GM21529 (cell line): Measurements from ENCODE around the gene THAP7.

Experiments
- ATAC-seq: cut with Tn5 transposase; IDR thresholded peaks from one replicate; pipeline ENCODE4 v1.9.1; 2021; ENCODE audit not compliant: unreplicated experiment

Gene THAP7

DNA sequence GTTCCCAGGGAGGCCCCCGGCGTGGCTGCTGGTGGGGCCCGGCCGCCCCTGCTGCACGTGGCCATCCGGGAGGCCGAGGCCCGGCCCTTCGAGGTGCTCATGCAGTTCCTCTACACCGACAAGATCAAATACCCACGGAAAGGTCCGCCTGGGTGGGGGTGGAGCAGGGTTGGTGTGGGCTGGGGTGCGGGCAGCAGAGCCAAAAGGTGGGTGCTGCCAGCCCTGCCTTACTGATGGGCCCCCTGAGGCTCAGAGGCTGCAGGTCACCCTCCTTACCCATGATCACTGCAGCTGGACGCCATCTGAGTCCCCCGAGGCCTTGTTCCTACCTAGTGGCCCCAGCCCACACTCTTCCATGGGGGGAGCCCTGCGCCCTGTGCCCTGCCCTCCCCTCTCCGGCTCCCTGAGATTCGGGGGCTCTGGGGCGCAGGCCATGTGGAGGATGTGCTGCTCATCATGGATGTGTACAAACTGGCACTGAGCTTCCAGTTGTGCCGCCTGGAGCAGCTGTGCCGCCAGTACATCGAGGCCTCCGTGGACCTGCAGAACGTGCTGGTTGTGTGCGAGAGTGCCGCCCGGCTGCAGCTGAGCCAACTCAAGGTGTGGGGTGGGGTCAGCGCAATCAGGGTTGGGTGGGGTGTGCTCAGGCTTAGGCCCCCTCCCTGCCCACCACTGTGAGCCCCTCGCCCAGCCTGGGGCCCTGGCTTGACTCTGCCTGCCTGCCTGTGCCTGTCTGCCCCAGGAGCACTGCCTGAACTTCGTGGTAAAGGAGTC is 7.6 kb downstream of the THAP7 start:
- ATAC-seq = no peak

GRCh38 chr22:20993304-20994127 is 8.4 kb downstream of the THAP7 start:
- no peak for ATAC-seq

DNA sequence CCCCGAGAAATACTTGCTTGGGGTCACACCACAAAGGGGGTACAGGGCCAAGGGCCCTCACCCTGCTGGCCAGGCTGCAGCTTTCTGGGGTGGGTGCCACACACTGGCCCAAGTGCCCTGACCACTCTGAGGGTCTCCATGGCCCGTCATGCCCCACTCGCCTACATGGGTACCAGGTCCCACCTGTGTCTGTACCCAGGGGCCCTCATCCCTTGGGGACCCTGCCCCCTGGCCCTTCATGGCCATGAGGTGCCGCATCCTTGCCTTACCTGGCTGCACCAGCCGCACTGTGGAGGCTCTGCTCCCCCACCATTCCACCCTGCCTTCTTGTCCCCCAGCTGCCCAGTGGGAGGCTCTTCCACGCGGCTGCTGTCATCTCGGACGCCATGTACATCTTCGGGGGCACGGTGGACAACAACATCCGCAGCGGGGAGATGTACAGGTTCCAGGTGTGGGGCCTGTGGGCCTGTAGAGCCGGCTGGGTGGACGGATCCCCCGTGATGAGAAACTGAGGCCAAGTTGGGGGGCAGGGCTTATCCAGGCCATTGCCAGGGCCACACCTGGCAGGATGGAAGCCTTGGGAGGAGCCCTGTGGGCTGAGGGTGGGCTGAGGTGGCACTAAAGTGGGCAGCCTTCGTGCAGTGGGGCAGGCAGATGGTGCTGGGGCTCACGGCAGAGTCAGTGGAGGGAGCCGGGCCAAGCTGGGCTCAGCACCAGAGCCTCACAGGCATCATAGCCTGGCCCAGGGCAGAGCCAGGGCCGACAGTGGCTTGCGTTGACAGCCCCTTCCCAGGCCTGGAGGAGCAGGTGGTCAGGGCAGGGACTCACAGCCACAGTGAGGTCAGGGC is 9.2 kb downstream of the THAP7 start:
- no peak for ATAC-seq

DNA sequence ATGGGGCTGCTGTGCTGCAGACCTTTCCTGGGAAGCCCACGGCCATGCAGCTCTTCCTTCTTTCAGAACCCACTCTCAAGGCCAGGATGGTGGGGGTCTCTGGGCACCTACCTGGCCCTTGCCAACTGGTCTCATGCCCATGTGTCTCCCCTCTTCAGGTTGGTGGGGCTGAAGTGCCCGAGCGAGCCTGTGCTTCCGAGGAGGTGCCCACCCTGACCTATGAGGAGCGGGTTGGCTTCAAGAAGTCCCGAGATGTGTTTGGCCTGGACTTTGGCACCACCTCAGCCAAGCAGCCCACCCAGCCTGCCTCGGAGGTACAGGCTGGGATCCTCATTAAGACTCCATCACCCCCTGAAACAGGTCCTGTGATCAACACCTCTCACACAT is 9.9 kb downstream of the THAP7 start:
- ATAC-seq = no peak

- no peak for ATAC-seq
These were observed 10.5 kb downstream of the THAP7 start for GRCh38 chr22:20991252-20992055.

- no peak for ATAC-seq
These were observed 11.4 kb downstream of the THAP7 start for GRCh38 chr22:20990184-20991180.

DNA sequence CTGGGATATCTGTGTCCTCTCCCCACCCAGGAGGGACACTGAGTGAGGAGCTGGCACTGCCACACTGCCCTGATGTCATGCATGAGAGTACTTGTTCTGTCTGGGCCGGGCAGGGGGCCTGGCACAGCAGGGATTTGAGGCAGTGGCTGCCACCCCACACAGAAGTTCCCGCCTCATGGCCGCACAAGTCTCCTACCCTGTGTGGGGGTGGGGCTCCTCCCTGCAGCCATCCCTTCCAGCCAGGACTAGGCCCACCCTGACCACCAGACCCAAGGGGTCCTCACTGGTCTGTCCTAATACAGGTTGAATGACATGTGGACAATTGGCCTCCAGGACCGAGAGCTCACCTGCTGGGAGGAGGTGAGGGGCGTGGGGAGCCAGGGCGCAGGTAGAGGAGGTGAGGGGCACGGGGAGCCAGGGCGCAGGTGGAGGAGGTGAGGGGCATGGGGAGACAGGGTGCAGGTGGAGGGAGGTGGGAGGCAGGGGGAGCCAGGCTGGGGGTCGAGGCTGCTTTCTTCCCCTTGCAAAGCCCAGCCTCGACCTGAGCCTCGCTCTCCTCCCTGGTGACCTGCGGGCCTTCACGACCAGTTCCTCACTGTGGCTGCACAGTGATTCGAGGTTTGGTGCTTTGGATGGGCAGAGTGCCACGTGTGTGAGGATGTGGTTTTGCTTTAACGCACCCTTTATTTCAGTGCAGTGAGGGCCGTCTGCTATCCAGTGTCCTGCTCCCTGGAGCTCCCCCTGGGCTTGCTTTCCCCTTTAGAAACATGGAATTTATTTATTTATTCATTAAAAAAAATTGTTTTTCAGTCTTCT is 12.4 kb downstream of the THAP7 start:
- ATAC-seq = no peak

DNA sequence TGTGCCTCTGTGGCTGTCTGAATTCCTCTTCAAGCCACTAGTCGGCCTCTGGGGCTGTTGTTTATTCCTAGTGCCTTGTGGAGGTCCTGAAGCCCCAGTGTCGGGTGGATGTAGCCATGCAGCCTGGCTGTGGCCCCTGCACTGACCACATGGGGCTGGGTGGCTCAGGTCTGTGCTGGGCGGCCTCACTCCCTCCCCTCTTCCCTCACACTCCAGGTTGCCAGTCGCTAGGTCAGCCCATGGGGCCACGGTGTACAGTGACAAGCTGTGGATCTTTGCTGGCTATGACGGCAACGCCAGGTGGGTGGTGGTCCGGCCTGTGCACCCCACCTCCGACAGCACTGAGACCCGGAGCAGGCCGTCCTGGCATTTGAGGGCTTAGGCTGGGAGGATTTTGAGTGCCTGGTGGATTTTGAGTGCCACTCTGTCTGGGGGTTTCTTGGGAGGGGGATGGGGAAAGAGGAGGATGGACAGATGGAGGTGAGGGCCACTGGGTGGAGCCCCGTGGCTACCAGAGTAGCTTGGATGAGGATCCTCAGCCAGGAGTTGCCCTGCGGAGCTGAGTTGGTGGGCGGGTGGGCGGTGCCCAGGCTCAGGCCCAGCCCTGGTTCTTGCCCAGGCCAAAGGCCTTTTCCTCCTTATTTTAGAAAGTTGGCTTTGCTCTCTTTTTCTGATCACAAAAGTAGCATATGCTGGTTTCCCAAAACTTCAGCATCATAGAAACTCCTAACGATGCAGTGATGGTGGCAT is 13.2 kb downstream of the THAP7 start:
- no peak for ATAC-seq

DNA sequence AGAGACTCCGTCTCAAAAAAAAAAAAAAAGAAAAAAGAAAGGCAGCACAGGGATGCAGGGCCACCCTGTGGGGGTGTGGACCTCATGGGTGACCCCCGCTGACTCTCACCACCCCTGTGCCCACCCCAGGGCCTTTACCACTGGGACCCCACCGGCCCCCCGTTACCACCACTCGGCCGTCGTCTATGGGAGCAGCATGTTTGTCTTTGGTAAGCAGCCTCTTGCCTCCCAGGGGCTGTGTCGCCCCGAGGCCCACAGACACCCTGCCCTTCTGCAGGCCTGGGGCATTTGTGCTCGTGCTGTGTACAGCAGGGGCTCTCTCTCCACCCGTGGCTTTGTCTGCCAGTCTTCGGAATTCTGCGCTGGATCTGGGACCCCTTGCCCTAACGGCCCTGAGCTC is 14.5 kb downstream of the THAP7 start:
- no peak for ATAC-seq

DNA sequence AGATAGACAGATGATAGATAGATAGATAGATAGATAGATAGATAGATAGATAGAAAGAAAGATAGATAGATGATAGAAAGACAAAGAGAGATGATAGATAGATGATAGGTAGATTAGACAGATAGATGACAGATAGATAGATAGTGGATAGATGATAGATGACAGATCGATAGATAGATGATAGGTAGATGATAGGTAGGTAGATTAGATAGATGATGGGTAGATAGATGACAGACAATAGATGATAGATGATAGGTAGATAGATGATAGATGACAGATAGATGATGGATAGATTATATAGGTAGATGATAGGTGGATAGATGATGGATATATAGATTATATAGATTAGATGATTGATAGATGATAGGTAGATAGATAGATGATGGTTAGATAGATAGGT is 15.6 kb downstream of the THAP7 start:
- ATAC-seq = no peak

DNA sequence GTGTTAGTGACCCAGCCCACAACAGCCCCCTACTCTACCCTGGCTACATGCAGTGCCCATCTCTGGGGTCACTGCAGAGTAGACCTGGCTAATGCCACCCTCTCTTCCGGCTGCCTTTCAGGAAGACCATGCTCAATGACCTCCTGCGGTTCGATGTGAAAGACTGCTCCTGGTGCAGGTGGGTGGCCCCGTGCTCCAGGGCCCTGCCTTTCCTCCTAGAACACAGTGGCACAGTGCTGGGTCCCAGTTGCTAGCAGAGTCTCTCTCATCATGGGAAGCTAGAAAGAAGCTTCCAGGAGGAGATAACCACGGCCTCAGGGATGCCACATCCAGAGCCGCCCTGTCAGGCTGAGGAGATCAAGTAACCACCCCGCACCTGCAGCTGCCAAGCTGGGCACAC is 16.2 kb downstream of the THAP7 start:
- ATAC-seq = no peak

DNA sequence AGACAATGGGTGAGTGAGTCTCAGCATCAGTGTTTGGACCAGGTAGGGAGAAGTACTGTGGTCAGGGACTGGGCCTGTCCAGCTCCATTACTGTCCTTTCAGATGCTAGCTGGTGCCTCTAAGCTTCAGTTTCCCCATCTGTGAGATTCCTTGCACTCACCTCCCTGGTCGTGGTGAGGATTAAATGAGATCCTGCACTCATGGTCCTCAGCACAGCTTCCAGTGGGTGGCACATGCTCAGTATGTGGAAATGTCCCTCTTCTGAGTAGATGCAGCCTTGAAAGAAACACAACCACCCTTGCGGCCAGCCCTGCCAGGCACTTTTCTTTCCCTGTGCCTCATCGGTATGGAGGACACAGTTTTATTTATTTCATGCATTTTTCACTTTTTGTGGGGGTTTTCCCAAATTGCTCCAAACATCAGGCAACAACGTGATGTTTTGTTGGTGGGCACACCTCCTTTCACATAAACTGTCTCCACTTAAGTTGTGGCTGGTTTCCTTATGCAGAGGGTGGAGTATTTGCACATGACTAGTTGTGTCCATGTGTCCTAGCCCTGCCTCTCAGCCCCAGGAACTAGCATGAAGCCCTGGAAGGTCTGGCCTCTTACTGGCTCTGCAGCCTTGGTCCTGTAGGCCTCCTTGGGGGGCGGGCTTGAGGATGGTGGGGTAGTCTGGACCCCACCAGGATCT is 18.7 kb downstream of the THAP7 start:
- ATAC-seq = no peak

DNA sequence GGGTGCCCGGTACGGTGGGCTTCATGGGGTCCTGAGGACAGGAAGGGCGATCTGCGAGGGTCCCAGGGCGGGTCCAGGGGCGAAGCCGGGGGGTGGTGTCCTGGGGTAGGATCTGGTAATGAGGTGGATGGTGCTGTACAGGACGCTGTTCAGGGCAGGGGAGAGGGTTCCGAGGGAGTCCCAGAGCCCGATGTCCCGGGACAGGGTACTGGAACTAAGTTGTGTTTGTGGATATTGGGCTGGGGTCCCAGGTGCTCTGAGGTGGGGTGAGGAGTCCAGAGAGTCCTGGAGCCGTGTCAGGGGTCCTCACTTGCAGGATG is 19.4 kb downstream of the THAP7 start:
- no peak for ATAC-seq

GRCh38 chr22:20981787-20982562 is 19.9 kb downstream of the THAP7 start, which contains the start of gene LZTR1:
Gene LZTR1, plus strand, starts transcription at chr22:20982297. Its CDS starts 75 bp downstream, at chr22:20982372.
- peak; percentile 71 for ATAC-seq

- ATAC-seq = no peak
These were observed 20.8 kb downstream of the THAP7 start for GRCh38 chr22:20980938-20981722.

DNA sequence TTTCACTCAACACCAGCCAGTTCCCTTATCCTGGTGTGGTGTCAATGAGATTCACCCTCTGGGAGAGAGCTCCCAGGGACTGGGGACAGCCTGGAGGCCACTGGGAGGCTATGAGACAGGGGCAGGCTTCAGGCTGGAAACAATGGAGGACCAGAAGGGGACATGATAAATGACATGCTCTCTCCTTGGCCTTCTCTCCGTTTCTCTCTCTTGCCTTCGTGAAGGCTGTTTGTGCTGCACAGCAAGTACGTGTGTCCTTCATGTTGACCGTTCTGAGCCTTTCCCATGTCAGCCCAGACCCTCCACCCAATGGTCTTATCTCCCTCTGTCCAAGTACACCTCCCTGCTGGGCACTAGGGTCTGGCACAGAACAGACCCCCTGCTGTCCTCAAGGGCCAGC is 21.4 kb downstream of the THAP7 start:
- ATAC-seq = no peak
